ENCODE data around the gene UPB1. TPM values are rescaled to one million over a fixed set of nuclear protein-coding genes. Genes with fewer than 3 reads are reported as not detected.

The UPB1 gene
- total and polyA plus RNA-seq, 9 of the 15 experiments (the other 6 are each of a cell fraction or from before 2014, with no cell fraction given) = 0.06 to 0.11 TPM; not detected in 7

DNA sequence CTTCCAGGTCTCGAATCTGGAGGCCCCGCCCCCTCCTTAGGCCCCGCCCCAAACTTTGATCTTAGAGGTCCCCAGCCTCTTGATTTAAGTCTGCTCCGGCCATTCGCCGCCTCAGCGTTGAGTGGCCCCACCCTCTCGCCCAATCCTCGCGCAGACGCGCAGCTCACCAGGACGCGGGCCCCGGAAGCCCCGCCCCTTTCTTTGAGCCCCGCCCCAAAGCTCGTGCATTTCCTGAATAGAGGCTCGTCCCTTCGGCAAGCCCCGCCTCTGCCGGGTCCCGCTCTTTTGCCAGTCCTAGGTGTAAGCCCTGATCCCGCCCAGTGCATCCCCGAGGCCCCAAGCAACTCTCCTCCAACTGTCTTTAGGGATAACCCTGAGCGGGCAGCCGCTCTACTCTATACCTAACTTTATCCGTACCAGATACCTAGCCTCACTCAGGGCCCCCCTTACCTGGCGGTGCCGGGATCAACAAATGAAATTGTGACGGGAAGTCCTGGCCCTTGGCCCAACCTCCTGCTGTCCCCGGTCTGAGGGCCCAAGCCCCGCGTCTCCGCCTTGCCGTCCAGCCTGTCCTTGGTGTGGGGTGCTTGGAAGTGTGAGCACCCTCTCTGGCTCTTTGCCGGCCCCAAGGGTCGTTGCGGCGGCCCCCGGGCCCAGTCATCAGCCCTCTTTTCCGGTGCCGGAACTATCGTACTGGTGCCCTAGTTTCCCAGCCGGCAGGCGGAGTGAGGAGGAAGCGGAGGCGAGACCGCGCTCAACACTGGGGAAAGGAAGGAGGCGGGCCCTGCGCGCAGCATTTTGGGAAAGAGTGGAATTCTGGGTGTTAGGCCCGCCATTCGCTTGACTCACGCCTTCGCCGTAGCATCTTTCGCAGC, 60.3 kb downstream of the UPB1 start, which contains the start of gene SNRPD3 (continued):
- no peak for TF ChIP-seq ZNF436 (CRISPR knock-in tag; IDR thresholded peaks at IDR 0.05)
- peak; percentile 53 for TF ChIP-seq SP2 (IDR thresholded peaks at IDR 0.05; ENCODE audit: extremely low read depth, low read depth, low read length, poor library complexity, severe bottlenecking)
- TF ChIP-seq PCBP1 (IDR thresholded peaks at IDR 0.05; ENCODE audit: low read depth, low read length, poor library complexity, severe bottlenecking) = no peak
- TF ChIP-seq, protein P1, sequence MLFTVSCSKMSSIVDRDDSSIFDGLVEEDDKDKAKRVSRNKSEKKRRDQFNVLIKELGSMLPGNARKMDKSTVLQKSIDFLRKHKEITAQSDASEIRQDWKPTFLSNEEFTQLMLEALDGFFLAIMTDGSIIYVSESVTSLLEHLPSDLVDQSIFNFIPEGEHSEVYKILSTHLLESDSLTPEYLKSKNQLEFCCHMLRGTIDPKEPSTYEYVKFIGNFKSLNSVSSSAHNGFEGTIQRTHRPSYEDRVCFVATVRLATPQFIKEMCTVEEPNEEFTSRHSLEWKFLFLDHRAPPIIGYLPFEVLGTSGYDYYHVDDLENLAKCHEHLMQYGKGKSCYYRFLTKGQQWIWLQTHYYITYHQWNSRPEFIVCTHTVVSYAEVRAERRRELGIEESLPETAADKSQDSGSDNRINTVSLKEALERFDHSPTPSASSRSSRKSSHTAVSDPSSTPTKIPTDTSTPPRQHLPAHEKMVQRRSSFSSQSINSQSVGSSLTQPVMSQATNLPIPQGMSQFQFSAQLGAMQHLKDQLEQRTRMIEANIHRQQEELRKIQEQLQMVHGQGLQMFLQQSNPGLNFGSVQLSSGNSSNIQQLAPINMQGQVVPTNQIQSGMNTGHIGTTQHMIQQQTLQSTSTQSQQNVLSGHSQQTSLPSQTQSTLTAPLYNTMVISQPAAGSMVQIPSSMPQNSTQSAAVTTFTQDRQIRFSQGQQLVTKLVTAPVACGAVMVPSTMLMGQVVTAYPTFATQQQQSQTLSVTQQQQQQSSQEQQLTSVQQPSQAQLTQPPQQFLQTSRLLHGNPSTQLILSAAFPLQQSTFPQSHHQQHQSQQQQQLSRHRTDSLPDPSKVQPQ (CRISPR knock-in tag; IDR thresholded peaks at IDR 0.05; ENCODE audit: borderline replicate concordance) = no peak
- TF ChIP-seq ZNF253 (CRISPR knock-in tag; conservative IDR thresholded peaks at IDR 0.05) = no peak
- TF ChIP-seq, protein P2, sequence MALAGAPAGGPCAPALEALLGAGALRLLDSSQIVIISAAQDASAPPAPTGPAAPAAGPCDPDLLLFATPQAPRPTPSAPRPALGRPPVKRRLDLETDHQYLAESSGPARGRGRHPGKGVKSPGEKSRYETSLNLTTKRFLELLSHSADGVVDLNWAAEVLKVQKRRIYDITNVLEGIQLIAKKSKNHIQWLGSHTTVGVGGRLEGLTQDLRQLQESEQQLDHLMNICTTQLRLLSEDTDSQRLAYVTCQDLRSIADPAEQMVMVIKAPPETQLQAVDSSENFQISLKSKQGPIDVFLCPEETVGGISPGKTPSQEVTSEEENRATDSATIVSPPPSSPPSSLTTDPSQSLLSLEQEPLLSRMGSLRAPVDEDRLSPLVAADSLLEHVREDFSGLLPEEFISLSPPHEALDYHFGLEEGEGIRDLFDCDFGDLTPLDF (CRISPR knock-in tag; IDR thresholded peaks at IDR 0.05) = no peak
- no peak for TF ChIP-seq ZNF707 (CRISPR knock-in tag; conservative IDR thresholded peaks at IDR 0.05)
- no peak for TF ChIP-seq HSF4 (CRISPR knock-in tag; IDR thresholded peaks at IDR 0.05; ENCODE audit: borderline replicate concordance)
- TF ChIP-seq, protein P3, sequence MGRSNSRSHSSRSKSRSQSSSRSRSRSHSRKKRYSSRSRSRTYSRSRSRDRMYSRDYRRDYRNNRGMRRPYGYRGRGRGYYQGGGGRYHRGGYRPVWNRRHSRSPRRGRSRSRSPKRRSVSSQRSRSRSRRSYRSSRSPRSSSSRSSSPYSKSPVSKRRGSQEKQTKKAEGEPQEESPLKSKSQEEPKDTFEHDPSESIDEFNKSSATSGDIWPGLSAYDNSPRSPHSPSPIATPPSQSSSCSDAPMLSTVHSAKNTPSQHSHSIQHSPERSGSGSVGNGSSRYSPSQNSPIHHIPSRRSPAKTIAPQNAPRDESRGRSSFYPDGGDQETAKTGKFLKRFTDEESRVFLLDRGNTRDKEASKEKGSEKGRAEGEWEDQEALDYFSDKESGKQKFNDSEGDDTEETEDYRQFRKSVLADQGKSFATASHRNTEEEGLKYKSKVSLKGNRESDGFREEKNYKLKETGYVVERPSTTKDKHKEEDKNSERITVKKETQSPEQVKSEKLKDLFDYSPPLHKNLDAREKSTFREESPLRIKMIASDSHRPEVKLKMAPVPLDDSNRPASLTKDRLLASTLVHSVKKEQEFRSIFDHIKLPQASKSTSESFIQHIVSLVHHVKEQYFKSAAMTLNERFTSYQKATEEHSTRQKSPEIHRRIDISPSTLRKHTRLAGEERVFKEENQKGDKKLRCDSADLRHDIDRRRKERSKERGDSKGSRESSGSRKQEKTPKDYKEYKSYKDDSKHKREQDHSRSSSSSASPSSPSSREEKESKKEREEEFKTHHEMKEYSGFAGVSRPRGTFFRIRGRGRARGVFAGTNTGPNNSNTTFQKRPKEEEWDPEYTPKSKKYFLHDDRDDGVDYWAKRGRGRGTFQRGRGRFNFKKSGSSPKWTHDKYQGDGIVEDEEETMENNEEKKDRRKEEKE (IDR thresholded peaks at IDR 0.05; ENCODE audit: borderline replicate concordance in 1 of 2, control insufficient read depth in 1 of 2, low read depth in 2 of 2, low read length in 1 of 2) = no peak
- 0 out of 2 replicates have a peak, but pooled peaks have one; percentile 41 for TF ChIP-seq ZBTB17 (CRISPR knock-in tag; IDR thresholded peaks at IDR 0.05)
- TF ChIP-seq, protein P4, sequence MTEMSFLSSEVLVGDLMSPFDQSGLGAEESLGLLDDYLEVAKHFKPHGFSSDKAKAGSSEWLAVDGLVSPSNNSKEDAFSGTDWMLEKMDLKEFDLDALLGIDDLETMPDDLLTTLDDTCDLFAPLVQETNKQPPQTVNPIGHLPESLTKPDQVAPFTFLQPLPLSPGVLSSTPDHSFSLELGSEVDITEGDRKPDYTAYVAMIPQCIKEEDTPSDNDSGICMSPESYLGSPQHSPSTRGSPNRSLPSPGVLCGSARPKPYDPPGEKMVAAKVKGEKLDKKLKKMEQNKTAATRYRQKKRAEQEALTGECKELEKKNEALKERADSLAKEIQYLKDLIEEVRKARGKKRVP (CRISPR knock-in tag; IDR thresholded peaks at IDR 0.05) = no peak
- TF ChIP-seq, protein P5, sequence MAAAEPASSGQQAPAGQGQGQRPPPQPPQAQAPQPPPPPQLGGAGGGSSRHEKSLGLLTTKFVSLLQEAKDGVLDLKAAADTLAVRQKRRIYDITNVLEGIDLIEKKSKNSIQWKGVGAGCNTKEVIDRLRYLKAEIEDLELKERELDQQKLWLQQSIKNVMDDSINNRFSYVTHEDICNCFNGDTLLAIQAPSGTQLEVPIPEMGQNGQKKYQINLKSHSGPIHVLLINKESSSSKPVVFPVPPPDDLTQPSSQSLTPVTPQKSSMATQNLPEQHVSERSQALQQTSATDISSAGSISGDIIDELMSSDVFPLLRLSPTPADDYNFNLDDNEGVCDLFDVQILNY (CRISPR knock-in tag; IDR thresholded peaks at IDR 0.05) = no peak
- TF ChIP-seq EGR1 (conservative IDR thresholded peaks at IDR 0.05) = peak; percentile 84
- no peak for TF ChIP-seq ZNF23 (CRISPR knock-in tag; IDR thresholded peaks at IDR 0.05)

All from K562 (cell line).